ENCODE results near the gene SLC43A1.

DNA sequence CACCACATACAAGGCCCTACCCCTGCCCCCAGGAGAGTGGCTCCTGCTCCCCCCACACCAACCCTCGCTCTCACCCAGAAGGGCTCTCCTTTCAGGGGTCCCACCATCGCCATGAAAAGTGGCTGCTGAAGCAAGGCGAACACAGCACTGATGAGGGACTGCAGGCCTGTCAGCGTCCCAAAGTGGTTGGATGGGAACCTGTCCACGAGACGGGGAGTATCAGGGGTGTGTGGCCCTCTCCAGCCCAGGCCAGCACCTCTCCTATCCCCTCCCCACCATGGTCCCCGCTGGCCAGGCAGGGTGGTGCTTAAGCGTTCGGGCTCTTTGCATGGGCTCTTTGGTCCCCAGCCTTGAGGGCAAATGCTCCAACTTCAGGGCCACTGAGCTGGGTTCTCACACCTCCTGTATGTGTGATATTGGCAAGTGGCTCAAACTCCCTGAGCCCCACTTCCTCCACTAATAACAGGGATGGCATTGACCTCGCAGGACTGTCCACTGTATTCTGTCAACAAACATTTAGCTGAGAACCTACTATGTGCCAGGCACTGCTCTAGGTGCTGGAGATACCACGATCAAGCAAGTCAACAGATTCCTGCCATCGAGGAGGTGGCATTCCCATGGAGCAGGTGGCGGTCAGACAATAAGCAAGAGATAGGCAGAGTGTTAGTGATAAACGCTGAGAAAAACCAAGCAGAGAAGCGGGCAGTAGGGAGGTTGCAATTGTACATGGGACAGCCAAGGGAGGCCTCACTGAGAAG, 28.3 kb downstream of the SLC43A1 start:
- TF ChIP-seq, protein P1, sequence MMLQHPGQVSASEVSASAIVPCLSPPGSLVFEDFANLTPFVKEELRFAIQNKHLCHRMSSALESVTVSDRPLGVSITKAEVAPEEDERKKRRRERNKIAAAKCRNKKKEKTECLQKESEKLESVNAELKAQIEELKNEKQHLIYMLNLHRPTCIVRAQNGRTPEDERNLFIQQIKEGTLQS (IDR thresholded peaks at IDR 0.05), result no peak
- TF ChIP-seq POLR2AphosphoS5 (IDR thresholded peaks at IDR 0.05; ENCODE audit: low read depth, low read length) (no peak), POLR2A (IDR thresholded peaks at IDR 0.05; ENCODE audit: borderline replicate concordance, extremely low read depth, insufficient read depth, insufficient read length) (no peak), JUND (IDR thresholded peaks at IDR 0.05) (no peak), EZH2phosphoT487 (IDR thresholded peaks at IDR 0.05; ENCODE audit: borderline replicate concordance) (no peak), RAD21 (IDR thresholded peaks at IDR 0.05; ENCODE audit: low read depth) (no peak), SP1 (IDR thresholded peaks at IDR 0.05; ENCODE audit: low read depth) (no peak), SRF (IDR thresholded peaks at IDR 0.05; ENCODE audit: low read depth) (no peak), MAX (IDR thresholded peaks at IDR 0.05) (no peak), ELF1 (IDR thresholded peaks at IDR 0.05; ENCODE audit: borderline replicate concordance, low read depth) (no peak), TCF7L2 (IDR thresholded peaks at IDR 0.05; ENCODE audit: borderline replicate concordance, extremely low read depth, insufficient read depth, insufficient read length) (no peak), YY1 (IDR thresholded peaks at IDR 0.05; ENCODE audit: extremely low read depth, insufficient replicate concordance, low read depth, low read length) (no peak)
- TF ChIP-seq, protein P2, sequence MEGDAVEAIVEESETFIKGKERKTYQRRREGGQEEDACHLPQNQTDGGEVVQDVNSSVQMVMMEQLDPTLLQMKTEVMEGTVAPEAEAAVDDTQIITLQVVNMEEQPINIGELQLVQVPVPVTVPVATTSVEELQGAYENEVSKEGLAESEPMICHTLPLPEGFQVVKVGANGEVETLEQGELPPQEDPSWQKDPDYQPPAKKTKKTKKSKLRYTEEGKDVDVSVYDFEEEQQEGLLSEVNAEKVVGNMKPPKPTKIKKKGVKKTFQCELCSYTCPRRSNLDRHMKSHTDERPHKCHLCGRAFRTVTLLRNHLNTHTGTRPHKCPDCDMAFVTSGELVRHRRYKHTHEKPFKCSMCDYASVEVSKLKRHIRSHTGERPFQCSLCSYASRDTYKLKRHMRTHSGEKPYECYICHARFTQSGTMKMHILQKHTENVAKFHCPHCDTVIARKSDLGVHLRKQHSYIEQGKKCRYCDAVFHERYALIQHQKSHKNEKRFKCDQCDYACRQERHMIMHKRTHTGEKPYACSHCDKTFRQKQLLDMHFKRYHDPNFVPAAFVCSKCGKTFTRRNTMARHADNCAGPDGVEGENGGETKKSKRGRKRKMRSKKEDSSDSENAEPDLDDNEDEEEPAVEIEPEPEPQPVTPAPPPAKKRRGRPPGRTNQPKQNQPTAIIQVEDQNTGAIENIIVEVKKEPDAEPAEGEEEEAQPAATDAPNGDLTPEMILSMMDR (IDR thresholded peaks at IDR 0.05 in 2 of 3, conservative IDR thresholded peaks at IDR 0.05 in 1 of 3; ENCODE audit: borderline replicate concordance in 1 of 3, insufficient read depth in 1 of 3, low read depth in 2 of 3, low read length in 2 of 3), result no peak
